Adrenal gland (tissue), 19 donors: ENCODE results near the gene ALG6. TPM values are rescaled to one million over a fixed set of nuclear protein-coding genes. Genes with fewer than 3 reads are reported as not detected.

Experiments used
- DNase-seq, 7 donors: peaks; one replicate each; pipeline ENCODE4 v3.0.0-alpha.2; 2019 to 2020
- H3K27ac ChIP-seq, 5 donors: fragments of 200-600 bp; sonication (generic) in 4 of 5; 1 replicate in 3 of 5; 2 replicates in 2 of 5; pipeline versions ENCODE4 v1.5.1 to v1.8.0; 2016 to 2020; ENCODE audit warnings: mild to moderate bottlenecking in 1 of 5
- H3K27me3 ChIP-seq: fragments of 200-600 bp; 2 replicates; pipeline ENCODE4 v1.8.0; 2021
- H3K36me3 ChIP-seq, 2 donors: fragments of 200-600 bp; replicated peaks in 1 of 2; 1 replicate in 1 of 2; 2 replicates in 1 of 2; pipeline versions ENCODE4 v1.5.1 to v1.8.0; 2018 to 2022
- H3K4me1 ChIP-seq, 2 donors: fragments of 200-600 bp; replicated peaks in 1 of 2; 1 replicate in 1 of 2; 2 replicates in 1 of 2; pipeline versions ENCODE4 v1.5.1 to v1.8.0; 2018 to 2021
- H3K4me3 ChIP-seq, 4 donors: fragments of 200-600 bp; sonication (generic) in 3 of 4; one replicate each; pipeline ENCODE4 v1.5.1; 2016 to 2018
- H3K9me3 ChIP-seq, 3 donors: fragments of 200-600 bp; sonication (generic) in 1 of 3; replicated peaks in 1 of 3; 1 replicate in 2 of 3; 2 replicates in 1 of 3; pipeline versions ENCODE4 v1.5.1 to v1.8.0; 2016 to 2021
- CTCF ChIP-seq, 6 experiments: fragments of 450-650 bp in 4 of 6; fragments of 200-600 bp in 2 of 6; sonication (generic) in 1 of 6; IDR thresholded peaks; 1 replicate in 5 of 6; 2 replicates in 1 of 6; pipeline versions ENCODE4 v1.5.1 to v1.8.0; 2016 to 2021; ENCODE audit warnings: antibody characterized with exemption in 6 of 6, mild to moderate bottlenecking in 2 of 6, moderate library complexity in 1 of 6
- POLR2A ChIP-seq, 2 donors: fragments of 450-650 bp; IDR thresholded peaks; one replicate each; pipeline ENCODE4 v1.6.1; 2017; ENCODE audit warnings: antibody characterized with exemption in 2 of 2, mild to moderate bottlenecking in 2 of 2, moderate library complexity in 1 of 2
- WGBS, 4 donors: extraction: QIAGEN DNeasy Blood & Tissue Kit in 2 of 4; methylation state at CpG; one replicate each; pipeline versions ENCODE4 v1.1.5 to v1.1.7; 2013 to 2017; 5-methylcytosine and 5-hydroxymethylcytosine counted together
- intact Hi-C, 2 donors: fragments of 100-400 bp; cut with DNase I; formaldehyde crosslinking; loops; one replicate each; pipeline versions ENCODE4 v1.14.1 to v1.15.0; 2022 to 2023
- long read RNA-seq, 10 donors: library from polyadenylated mRNA in 3 of 10; unstranded in 2 of 10; stranded (forward) in 1 of 10; transcript quantifications; one replicate each; pipeline ENCODE4 v2.0.0 and lab custom pipeline, GENCODE V29; 2021 to 2026
- polyA plus RNA-seq, 3 donors: library from polyadenylated mRNA; stranded (reverse); fragments of 200-250 nt in 2 of 3; fragments of 350-450 nt in 1 of 3; fragmentation: Illumina TruSeq in 1 of 3; extraction: RNeasy Lipid Tissue Mini Kit (QIAGEN cat#74804) in 1 of 3; gene quantifications; one replicate each; pipeline ENCODE4 v1.2.3, GENCODE V29; 2013 to 2014
- total RNA-seq, 9 donors: library from RNA; depleted of rRNA in 4 of 9; stranded (reverse); fragments of >200 nt in 4 of 9; fragments of 120-200 nt in 1 of 9; fragmentation: NEBNext Ultra II Directional in 1 of 9; extraction: Animal tissue kit (Norgen Biotek cat#: 25700) in 1 of 9; gene quantifications; one replicate each; pipeline versions ENCODE4 v1.1.0 to v1.2.4, GENCODE V29; 2013 to 2023
- donor health status: healthy with polysubstance abuse.
- donor health status: Bipolar disorder and iron deficiency.
- donor health status: DM: yes; HTN: yes; CAD: no.
- donor health status: DM: no; HTN: no; CAD: no.
- donor health status: DM: no; HTN: no; CAD: no.
- donor health status: DM: yes; HTN: yes; CAD: no.

Gene ALG6
- total RNA-seq: 10 to 100 TPM in 7 of 9 donors, 1 to 10 TPM in 2; 7.8 to 29.3 (median 11.6) TPM
- 10 to 100 TPM; 10.3 to 20.4 (median 14.6) TPM for polyA plus RNA-seq
- long read RNA-seq, donor 1, partial matches to known transcripts: 0 of 2 reads
- long read RNA-seq, donor 1, other reads (novel, unspliced or antisense): 0 of 2 reads
- long read RNA-seq, donor 2, partial matches to known transcripts: 0 of 7 reads
- long read RNA-seq, donor 2, other reads (novel, unspliced or antisense): 7 of 7 reads
- long read RNA-seq, donor 3, partial matches to known transcripts: 0 of 8 reads
- long read RNA-seq, donor 3, other reads (novel, unspliced or antisense): 8 of 8 reads
- long read RNA-seq, donor 4, transcript ALG6-202 (15 exons, 3,371 nt): major isoform, 14 of 18 reads
- long read RNA-seq, donor 4, partial matches to known transcripts: 3 of 18 reads
- long read RNA-seq, donor 4, other reads (novel, unspliced or antisense): 1 of 18 reads
- long read RNA-seq, donor 5, transcript ALG6-202 (15 exons, 3,371 nt): major isoform, 28 of 33 reads
- long read RNA-seq, donor 5, partial matches to known transcripts: 1 of 33 reads
- long read RNA-seq, donor 5, other reads (novel, unspliced or antisense): 4 of 33 reads
- long read RNA-seq, donor 6, transcript ALG6-202 (15 exons, 3,371 nt): major isoform, 10 of 12 reads
- long read RNA-seq, donor 6, partial matches to known transcripts: 2 of 12 reads
- long read RNA-seq, donor 6, other reads (novel, unspliced or antisense): 0 of 12 reads
- long read RNA-seq, donor 7: 0 reads
- long read RNA-seq, donor 8, partial matches to known transcripts: 0 of 9 reads
- long read RNA-seq, donor 8, other reads (novel, unspliced or antisense): 9 of 9 reads
- long read RNA-seq, donor 9, partial matches to known transcripts: 0 of 7 reads
- long read RNA-seq, donor 9, other reads (novel, unspliced or antisense): 5 of 7 reads
- long read RNA-seq, donor 10, partial matches to known transcripts: 0 of 1 reads
- long read RNA-seq, donor 10, other reads (novel, unspliced or antisense): 0 of 1 reads

DNA sequence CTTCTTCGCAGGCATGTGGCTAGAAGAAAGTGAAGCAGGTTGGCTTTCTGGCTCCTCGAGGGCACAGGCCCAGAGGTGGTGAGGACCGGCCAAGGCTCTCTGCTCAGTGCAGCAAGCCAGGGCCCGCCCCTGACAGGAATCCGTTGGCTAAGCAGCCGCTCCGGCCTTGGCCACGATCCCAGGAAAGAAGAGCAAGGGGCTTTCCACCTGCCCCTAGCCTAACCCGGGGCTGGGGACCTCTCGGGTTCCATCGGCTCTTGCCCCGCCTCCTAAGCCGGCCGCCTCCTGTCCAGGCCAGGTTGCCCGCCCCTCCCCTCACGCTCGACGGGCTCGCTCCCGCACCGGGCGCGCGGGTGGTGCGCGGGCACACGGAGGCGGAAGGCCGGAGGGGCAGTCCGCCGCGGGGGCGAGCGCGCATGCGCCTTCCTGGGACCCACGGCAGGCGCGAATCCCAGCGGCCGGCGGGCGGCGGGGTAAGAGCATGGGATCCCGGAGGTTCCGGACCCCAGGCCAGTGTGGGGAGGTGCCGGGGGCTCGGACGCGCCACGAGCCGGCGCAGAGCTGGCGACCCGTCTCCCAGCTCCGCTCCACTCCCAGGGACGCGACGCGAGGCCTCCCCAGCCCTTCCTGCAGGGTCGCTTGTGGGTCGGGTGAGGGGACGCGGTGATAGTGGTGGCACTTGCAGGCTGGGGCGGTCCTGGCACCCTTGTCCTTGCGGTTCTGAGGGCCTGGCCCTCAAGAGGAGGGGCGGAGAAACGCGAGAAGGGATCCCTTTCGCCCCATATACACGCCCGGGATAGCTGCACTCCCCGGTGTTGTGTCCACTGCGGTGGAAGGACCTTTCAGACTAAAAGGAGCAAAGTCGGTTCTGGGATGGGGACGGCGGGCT lies at the start of gene ALG6:
Gene ALG6 (plus strand): TSS at position 413 of the 889 bp plus-strand sequence. CDS start 3,351 bp downstream, outside the sequence.
- intact Hi-C loops: no loop called here
- WGBS, 4 donors: 0 to 1% (median 1%) methylated on average over 15 to 77 of the region's 77 CpGs

DNA sequence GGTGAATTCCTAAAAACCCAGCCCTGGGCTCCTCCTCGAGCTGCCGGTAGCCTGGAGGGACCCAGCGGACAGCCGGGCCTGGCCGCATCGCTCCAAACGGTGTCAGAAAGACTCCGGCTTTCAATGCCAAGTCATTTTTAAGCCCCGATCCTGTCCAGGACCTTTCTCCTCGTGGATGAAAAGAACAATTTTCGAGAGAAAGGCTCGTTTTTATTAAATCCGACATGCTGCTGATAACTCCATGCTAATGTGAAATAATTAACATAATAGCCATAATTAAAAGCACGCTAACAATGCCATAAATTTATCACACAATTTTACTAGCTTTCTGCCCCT lies 49.6 kb upstream of the ALG6 start:
- no peak overlapping the region for H3K27ac ChIP-seq
- H3K4me3 ChIP-seq: peak overlapping the region in 1 of 4 donors; percentile 58
- TF ChIP-seq POLR2A (IDR thresholded peaks at IDR 0.05) (no peak), CTCF (IDR thresholded peaks at IDR 0.05) (no peak)
- H3K4me1 ChIP-seq: peaks cover 9 to 21% of the 10 kb centered on the region in 2 donors
- H3K36me3 ChIP-seq: no peaks in the 10 kb centered on the region
- peaks cover 77% of the 10 kb centered on the region for H3K27me3 ChIP-seq
- H3K9me3 ChIP-seq: no peaks in the 10 kb centered on the region
- 10 to 13% (median 12%) methylated on average over 9 to 14 of the region's 14 CpGs for WGBS, 4 donors
- no peak for DNase-seq
- intact Hi-C loops: no loop called here

More for the DNA sequence above, at the start of gene ALG6:
- Histone ChIP-seq H3K4me1 (peaks cover 0 to 9% of the 10 kb centered on the region in 2 donors), H3K4me3 (peak within 1 kb of the TSS in 3 of 4 donors; percentile 68 to 92 (median 82)), H3K27ac (peak within 1 kb of the TSS in 4 of 5 donors; percentile 68 to 92 (median 76)), H3K9me3 (no peaks in the 10 kb centered on the region), H3K36me3 (no peaks in the 10 kb centered on the region), H3K27me3 (no peaks in the 10 kb centered on the region)
- DNase-seq: peak; percentile 91 to 97 (median 95)
- TF ChIP-seq CTCF (IDR thresholded peaks at IDR 0.05) (peak in 2 of 6 experiments; percentile 12 to 13), POLR2A (IDR thresholded peaks at IDR 0.05) (peak; percentile 24 to 71)

DNA sequence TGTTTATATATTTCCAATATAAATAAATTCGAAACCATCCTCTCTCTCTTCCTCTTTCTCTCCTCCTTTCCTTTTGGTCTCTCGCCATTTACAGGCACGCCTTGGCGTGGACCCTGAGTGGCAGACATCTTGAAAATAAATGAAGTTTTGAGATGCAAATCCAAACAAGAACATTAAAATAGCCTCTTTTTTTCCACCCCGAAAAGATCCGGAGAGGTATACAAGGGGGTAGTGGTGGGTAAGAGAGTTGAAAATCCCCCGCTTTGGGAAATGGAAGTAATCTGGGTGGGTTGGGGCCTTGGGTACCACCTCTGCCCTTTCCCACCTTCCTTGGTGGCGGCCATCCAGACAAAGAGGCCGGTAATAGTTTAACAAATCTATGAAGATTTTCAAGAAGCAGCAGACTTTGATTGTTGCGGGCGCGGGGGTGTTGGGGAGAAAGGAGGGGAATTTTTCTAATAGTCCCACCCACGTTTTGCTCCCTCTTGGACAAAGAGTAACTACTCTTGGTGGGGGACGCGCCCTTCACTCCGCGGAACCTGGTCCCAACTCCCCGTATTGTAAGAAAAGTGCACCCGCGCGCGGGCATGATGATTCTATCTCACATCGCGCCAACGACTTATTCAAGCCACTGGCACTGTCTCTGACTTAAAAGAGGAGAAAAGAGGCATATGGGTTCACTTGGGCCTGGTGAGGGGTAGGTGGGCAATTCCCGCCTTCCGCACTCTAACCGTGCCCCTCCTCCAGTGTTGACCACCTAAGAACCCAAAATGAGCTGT lies 49.0 kb upstream of the ALG6 start:
- H3K36me3 ChIP-seq: no peaks in the 10 kb centered on the region
- H3K27me3 ChIP-seq: peaks cover 83% of the 10 kb centered on the region
- DNase-seq: no peak
- TF ChIP-seq POLR2A (IDR thresholded peaks at IDR 0.05): no peak
- no peak for TF ChIP-seq CTCF (IDR thresholded peaks at IDR 0.05)
- no peak overlapping the region for H3K4me3 ChIP-seq
- 21 to 27% (median 24%) methylated on average over 28 of the region's 28 CpGs for WGBS, 4 donors
- H3K9me3 ChIP-seq: no peaks in the 10 kb centered on the region
- intact Hi-C loops: no loop called here
- peaks cover 9 to 23% of the 10 kb centered on the region in 2 donors for H3K4me1 ChIP-seq
- no peak overlapping the region for H3K27ac ChIP-seq
